MCF 10A (cell line): ENCODE results near the gene LITAF. TPM values are rescaled to one million over a fixed set of nuclear protein-coding genes. Genes with fewer than 3 reads are reported as not detected.
A peak's percentile ranks its signal among the peaks of the same experiment; 100 is the strongest.

ENCODE experiments used
- BruUV-seq: library from RNA; stranded (reverse); fragments of 400-500 nt; replicated peaks from 2 replicates; lab custom pipeline; 2021; lab: Mats Ljungman, UMichigan
- CTCF ChIA-PET: fragments of 300-600 bp; sonication (Branson Sonifier 250); formaldehyde crosslinking; extraction: SDS; loops from one replicate; lab custom pipeline; 2021; ENCODE audit warnings: antibody characterized with exemption, inconsistent platforms; lab: Yijun Ruan, JAX
- POLR2A ChIA-PET: fragments of 300-600, 350-650 bp; sonication (Branson Sonifier 250); formaldehyde crosslinking; extraction: SDS; loops from one replicate; lab custom pipeline; 2020; ENCODE audit warnings: antibody characterized with exemption, inconsistent platforms; lab: Yijun Ruan, JAX
- DNase-seq: peaks from one replicate; pipeline ENCODE4 v3.0.0-alpha.2; 2018; ENCODE audit not compliant: unreplicated experiment
- H3K27ac Mint-ChIP-seq: one replicate; pipeline ENCODE4 v1.8.0; 2022; ENCODE audit warnings: mild to moderate bottlenecking, low read depth, mixed read lengths; ENCODE audit not compliant: unreplicated experiment
- H3K27me3 Mint-ChIP-seq: one replicate; pipeline ENCODE4 v1.8.0; 2022; ENCODE audit warnings: mixed read lengths; ENCODE audit not compliant: insufficient read depth, unreplicated experiment
- H3K36me3 Mint-ChIP-seq: one replicate; pipeline ENCODE4 v1.8.0; 2022; ENCODE audit warnings: mild to moderate bottlenecking, moderate library complexity, mixed read lengths; ENCODE audit not compliant: insufficient read depth, unreplicated experiment
- H3K4me1 Mint-ChIP-seq: one replicate; pipeline ENCODE4 v1.8.0; 2022; ENCODE audit warnings: mixed read lengths; ENCODE audit not compliant: insufficient read depth, unreplicated experiment
- H3K4me3 Mint-ChIP-seq: one replicate; pipeline ENCODE4 v1.8.0; 2022; ENCODE audit warnings: mild to moderate bottlenecking, moderate library complexity, mixed read lengths; ENCODE audit not compliant: unreplicated experiment
- H3K9me3 Mint-ChIP-seq: one replicate; pipeline ENCODE4 v1.8.0; 2022; ENCODE audit warnings: mixed read lengths; ENCODE audit not compliant: unreplicated experiment
- CTCF ChIP-seq: fragments of 200-600 bp; IDR thresholded peaks from one replicate; pipeline ENCODE4 v1.8.0; 2022; ENCODE audit warnings: antibody characterized with exemption, mild to moderate bottlenecking; ENCODE audit not compliant: unreplicated experiment
- intact Hi-C: fragments of 100-400 bp; cut with micrococcal nuclease; formaldehyde crosslinking; loops from 2 replicates; pipeline ENCODE4 v1.14.1; 2022
- total RNA-seq: library from RNA; stranded (reverse); gene quantifications from 2 replicates; pipeline ENCODE4 v1.2.3, GENCODE V29; 2022

The LITAF gene
- total RNA-seq, 1 experiment from 2014 or later: 120 TPM

DNA sequence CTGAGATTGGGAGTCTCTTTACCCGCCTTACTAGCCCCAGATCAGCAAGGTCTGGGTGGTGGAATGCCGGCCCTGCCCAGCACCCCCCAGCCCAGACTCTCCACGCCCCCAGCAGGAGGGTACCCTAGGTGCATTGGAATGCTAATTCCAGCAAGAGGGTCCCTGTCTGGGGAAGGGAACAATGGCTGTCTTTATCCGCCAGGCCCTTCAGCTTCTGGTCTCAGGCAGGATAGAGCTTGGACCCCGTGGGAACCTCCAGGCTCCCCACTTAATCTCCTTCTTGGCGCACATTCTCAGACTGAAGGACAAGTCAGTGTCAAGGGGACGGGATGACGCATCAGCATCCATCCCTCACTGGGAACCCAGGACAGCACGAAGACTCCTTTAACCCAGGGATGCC lies 85.1 kb downstream of the LITAF start:
- DNase-seq: no peak
- intact Hi-C loops: no loop called here
- no peak overlapping the region for H3K27ac Mint-ChIP-seq
- H3K4me1 Mint-ChIP-seq: peaks cover 15% of the 10 kb centered on the region
- H3K4me3 Mint-ChIP-seq: no peak overlapping the region
- peaks cover 8% of the 10 kb centered on the region for H3K36me3 Mint-ChIP-seq
- CTCF ChIA-PET: interaction anchor here (0.6 to 1.2 kb wide), 2 partner anchors 31 to 154 kb away, joined by 3 read pairs; no protein-coding TSS in a partner anchor
- no TSS peak for BruUV-seq
- POLR2A ChIA-PET: interaction anchor here (0.7 kb wide), 1 partner anchor 240 kb away, joined by 3 read pairs; no protein-coding TSS in a partner anchor
- no peaks in the 10 kb centered on the region for H3K27me3 Mint-ChIP-seq
- TF ChIP-seq CTCF: no peak
- H3K9me3 Mint-ChIP-seq: no peaks in the 10 kb centered on the region

- Mint-ChIP-seq H3K9me3 (no peaks in the 10 kb centered on the region), H3K27me3 (no peaks in the 10 kb centered on the region), H3K4me1 (peaks cover 20% of the 10 kb centered on the region), H3K36me3 (peaks cover 8% of the 10 kb centered on the region), H3K4me3 (no peak overlapping the region), H3K27ac (no peak overlapping the region)
- ChIA-PET POLR2A (no interaction called here), CTCF (interaction anchor here (0.5 to 1.2 kb wide), 2 partner anchors 31 to 89 kb away, joined by 3 read pairs; no protein-coding TSS in a partner anchor)
- no TSS peak for BruUV-seq
- intact Hi-C loops: no loop called here
- TF ChIP-seq CTCF: no peak
- DNase-seq: no peak
Observed at GRCh38 chr16:11500700-11501346, 85.9 kb downstream of the LITAF start.

DNA sequence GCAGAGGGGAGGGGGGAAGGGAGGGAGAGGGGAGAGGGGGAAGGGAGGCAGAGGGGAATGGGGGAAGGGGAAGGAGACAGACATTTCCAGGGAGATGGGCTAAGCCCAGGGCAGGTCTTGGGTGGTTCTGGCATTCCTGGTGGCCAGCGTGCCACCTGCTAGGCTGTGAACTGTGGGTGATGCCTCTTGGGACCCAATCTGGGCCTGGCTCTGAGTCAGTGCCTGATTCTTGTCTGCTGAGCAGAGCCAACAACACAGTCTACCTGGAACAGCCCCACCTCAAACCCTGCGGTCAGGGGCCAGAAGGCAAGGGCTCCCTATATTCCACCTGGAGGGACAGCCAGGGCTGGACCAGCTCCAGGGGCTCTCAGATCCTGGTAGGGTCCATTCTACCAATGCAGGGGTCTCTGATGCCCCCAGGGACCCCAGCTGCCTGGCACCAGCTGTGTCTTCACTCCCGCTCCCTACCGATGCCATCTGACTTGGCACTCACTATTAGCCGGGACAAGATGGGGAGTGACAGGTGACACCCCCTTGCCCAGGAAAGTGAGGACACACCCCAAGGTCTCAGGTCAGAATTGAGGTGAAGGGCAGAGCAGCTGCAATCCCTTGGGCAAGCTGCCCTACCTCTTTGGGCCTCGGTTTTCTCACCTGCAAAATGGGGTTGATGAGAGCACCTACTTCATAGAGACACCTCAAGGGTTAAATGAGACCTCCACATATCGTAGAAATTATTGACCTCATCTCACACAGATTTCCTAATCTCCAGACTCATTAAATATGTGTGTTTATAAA lies 87.2 kb downstream of the LITAF start:
- POLR2A ChIA-PET: no interaction called here
- H3K36me3 Mint-ChIP-seq: peaks cover 8% of the 10 kb centered on the region
- no peaks in the 10 kb centered on the region for H3K27me3 Mint-ChIP-seq
- BruUV-seq: no TSS peak
- TF ChIP-seq CTCF: no peak
- intact Hi-C loops: no loop called here
- DNase-seq: peak; percentile 53
- CTCF ChIA-PET: interaction anchor here (0.6 to 1.9 kb wide), 4 partner anchors 37 to 142 kb away, joined by 3 to 6 read pairs (median 3); no protein-coding TSS in a partner anchor
- no peak overlapping the region for H3K4me3 Mint-ChIP-seq
- no peaks in the 10 kb centered on the region for H3K9me3 Mint-ChIP-seq
- no peak overlapping the region for H3K27ac Mint-ChIP-seq
- H3K4me1 Mint-ChIP-seq: peaks cover 20% of the 10 kb centered on the region

GRCh38 chr16:11498683-11499082 lies 88.0 kb downstream of the LITAF start:
- intact Hi-C loops: no loop called here
- H3K27me3 Mint-ChIP-seq: no peaks in the 10 kb centered on the region
- DNase-seq: no peak
- no TSS peak for BruUV-seq
- peaks cover 8% of the 10 kb centered on the region for H3K36me3 Mint-ChIP-seq
- peaks cover 20% of the 10 kb centered on the region for H3K4me1 Mint-ChIP-seq
- peak overlapping the region; percentile 97 for H3K27ac Mint-ChIP-seq
- ChIA-PET POLR2A (interaction anchor here (1.7 to 2.2 kb wide), 4 partner anchors 36 to 161 kb away, joined by 8 to 37 read pairs (median 12); partner anchors contain the start of gene LITAF), CTCF (interaction anchor here (0.6 to 2.3 kb wide), 5 partner anchors 22 to 143 kb away, joined by 3 to 9 read pairs (median 4); no protein-coding TSS in a partner anchor)
- TF ChIP-seq CTCF: no peak
- no peak overlapping the region for H3K4me3 Mint-ChIP-seq
- no peaks in the 10 kb centered on the region for H3K9me3 Mint-ChIP-seq
